GM19328 (cell line): ENCODE measurements around the gene EP400.
"Not testable (repeated sequence)": the region's sequence is repeated elsewhere in the genome, so short reads cannot be mapped to it uniquely, and the experiment has no call there.

ENCODE experiments used
- ATAC-seq: cut with Tn5 transposase; IDR thresholded peaks from one replicate; pipeline ENCODE4 v1.9.1; 2021; ENCODE audit warnings: mild to moderate bottlenecking, moderate library complexity; ENCODE audit not compliant: unreplicated experiment

The EP400 gene

GRCh38 chr12:131947482-131948027 lies 2.2 kb upstream of the EP400 start:
- ATAC-seq = no peak

- ATAC-seq = no peak
These were observed 1.5 kb upstream of the EP400 start for GRCh38 chr12:131948166-131948712.

- ATAC-seq = not testable (repeated sequence)
These were observed 870 bp upstream of the EP400 start for GRCh38 chr12:131948713-131949430.

- peak; percentile 30 for ATAC-seq
These were observed 606 bp downstream of the EP400 start for GRCh38 chr12:131950182-131950913.

- not testable (repeated sequence) for ATAC-seq
These were observed 4.1 kb downstream of the EP400 start for GRCh38 chr12:131953810-131954209.

- ATAC-seq = not testable (repeated sequence)
These were observed 4.7 kb downstream of the EP400 start for GRCh38 chr12:131954460-131954859.

- no peak for ATAC-seq
These were observed 9.4 kb downstream of the EP400 start for GRCh38 chr12:131959116-131959515.

- no peak for ATAC-seq
These were observed 10.2 kb downstream of the EP400 start for GRCh38 chr12:131959641-131960589.

- not testable (repeated sequence) for ATAC-seq
These were observed 11.0 kb downstream of the EP400 start for GRCh38 chr12:131960590-131961325.

- not testable (repeated sequence) for ATAC-seq
These were observed 11.6 kb downstream of the EP400 start for GRCh38 chr12:131961328-131961727.

- ATAC-seq = no peak
These were observed 12.3 kb downstream of the EP400 start for GRCh38 chr12:131962069-131962468.

GRCh38 chr12:131963381-131963780 lies 13.6 kb downstream of the EP400 start:
- no peak for ATAC-seq

- no peak for ATAC-seq
These were observed 15.3 kb downstream of the EP400 start for GRCh38 chr12:131965073-131965472.

GRCh38 chr12:131971226-131971625 lies 21.5 kb downstream of the EP400 start:
- no peak for ATAC-seq

GRCh38 chr12:131975228-131975627 lies 25.5 kb downstream of the EP400 start:
- no peak for ATAC-seq

- ATAC-seq = no peak
These were observed 29.9 kb downstream of the EP400 start for GRCh38 chr12:131979606-131980005.

GRCh38 chr12:131980263-131980662 lies 30.5 kb downstream of the EP400 start:
- ATAC-seq = no peak

- no peak for ATAC-seq
These were observed 31.6 kb downstream of the EP400 start for GRCh38 chr12:131981388-131981787.

GRCh38 chr12:131982041-131982440 lies 32.3 kb downstream of the EP400 start:
- no peak for ATAC-seq

- ATAC-seq = no peak
These were observed 33.3 kb downstream of the EP400 start for GRCh38 chr12:131983026-131983425.
